ENCODE measurements around the gene USO1.
"Not testable (repeated sequence)": the region's sequence is repeated elsewhere in the genome, so short reads cannot be mapped to it uniquely, and the experiment has no call there.

- peak; percentile 40 to 65 for TF ChIP-seq CTCF (conservative IDR thresholded peaks at IDR 0.05 in 1 of 2, IDR thresholded peaks at IDR 0.05 in 1 of 2; ENCODE audit: extremely low read depth in 1 of 2, insufficient read depth in 1 of 2, low read depth in 1 of 2, low read length in 2 of 2)
- TF ChIP-seq EZH2 (IDR thresholded peaks at IDR 0.05; ENCODE audit: borderline replicate concordance, low read length), result not testable (repeated sequence)
Observed at GRCh38 chr4:75848171-75848760, 123.9 kb downstream of the USO1 start.
